Esophagus squamous epithelium (tissue), 4 donors: Measurements from ENCODE around the gene PMS2.
"Not testable (repeated sequence)": the region's sequence is repeated elsewhere in the genome, so short reads cannot be mapped to it uniquely, and the experiment has no call there.

Experiments
- CTCF ChIP-seq, 6 experiments: fragments of 450-650 bp in 4 of 6; fragments of 200-600 bp in 2 of 6; sonication (generic) in 2 of 6; IDR thresholded peaks; one replicate each; pipeline ENCODE4 v1.5.1; 2016 to 2019; ENCODE audit warnings: antibody characterized with exemption in 6 of 6, mild to moderate bottlenecking in 4 of 6, moderate library complexity in 4 of 6
- POLR2A ChIP-seq, 4 donors: fragments of 450-650 bp; IDR thresholded peaks; one replicate each; pipeline ENCODE4 v1.6.1; 2017; ENCODE audit warnings: antibody characterized with exemption in 4 of 4, mild to moderate bottlenecking in 4 of 4, moderate library complexity in 3 of 4

GRCh38 chr7:5973580-5973979 lies 35.3 kb downstream of the PMS2 start:
- not testable (repeated sequence) for TF ChIP-seq CTCF, POLR2A (IDR thresholded peaks at IDR 0.05)
